GM18873 (cell line): ENCODE measurements around the gene DEPDC5.

Experiments
- ATAC-seq: cut with Tn5 transposase; IDR thresholded peaks from one replicate; pipeline ENCODE4 v1.9.1; 2021; ENCODE audit warnings: mild to moderate bottlenecking, moderate library complexity, moderate number of reproducible peaks; ENCODE audit not compliant: unreplicated experiment, low FRiP score

The DEPDC5 gene

DNA sequence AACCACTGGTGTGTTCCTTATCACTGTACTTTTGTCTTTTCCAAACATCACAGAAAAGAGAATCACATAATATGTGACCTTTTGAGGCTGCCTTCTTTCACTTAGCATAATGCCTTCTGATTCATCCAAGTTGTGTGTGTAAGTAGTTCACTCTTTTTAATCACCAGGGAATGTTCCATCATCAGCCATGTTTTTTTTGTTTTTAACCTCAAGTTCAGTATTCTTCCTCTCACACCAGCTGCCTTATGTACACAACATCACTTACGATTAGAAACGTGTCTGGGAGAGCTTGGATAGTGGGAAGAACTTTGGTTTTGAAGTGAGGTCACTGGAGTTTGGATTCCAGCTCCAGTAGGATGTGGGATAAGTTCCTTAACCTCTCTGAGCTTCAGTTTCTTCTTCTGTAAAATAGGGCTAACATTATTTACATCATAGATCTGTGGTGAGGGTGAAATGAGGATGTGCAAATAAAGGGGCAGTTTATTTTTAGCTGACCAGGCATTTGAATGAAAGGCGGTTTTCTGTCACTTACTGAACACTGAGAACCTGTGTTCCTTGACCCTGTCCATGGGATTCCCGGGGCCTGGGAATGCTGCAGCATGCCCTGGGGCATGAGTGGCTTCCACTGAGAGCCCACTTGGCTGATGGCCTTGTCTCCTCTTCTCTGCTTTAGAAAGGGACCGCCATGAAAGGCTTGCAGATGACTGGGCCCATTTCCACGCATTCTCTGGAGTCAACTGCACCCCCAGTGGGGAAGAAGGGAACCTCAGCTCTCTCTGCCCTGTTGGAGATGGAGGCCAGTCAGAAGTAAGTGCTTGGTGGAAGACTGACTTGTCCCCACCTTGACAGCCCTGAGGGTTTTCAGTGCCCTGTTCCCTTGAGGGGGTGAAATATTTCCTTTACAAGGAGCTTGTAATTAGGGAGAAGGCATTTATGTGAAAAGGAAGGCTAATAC is 92.6 kb downstream of the DEPDC5 start:
- ATAC-seq, result no peak

DNA sequence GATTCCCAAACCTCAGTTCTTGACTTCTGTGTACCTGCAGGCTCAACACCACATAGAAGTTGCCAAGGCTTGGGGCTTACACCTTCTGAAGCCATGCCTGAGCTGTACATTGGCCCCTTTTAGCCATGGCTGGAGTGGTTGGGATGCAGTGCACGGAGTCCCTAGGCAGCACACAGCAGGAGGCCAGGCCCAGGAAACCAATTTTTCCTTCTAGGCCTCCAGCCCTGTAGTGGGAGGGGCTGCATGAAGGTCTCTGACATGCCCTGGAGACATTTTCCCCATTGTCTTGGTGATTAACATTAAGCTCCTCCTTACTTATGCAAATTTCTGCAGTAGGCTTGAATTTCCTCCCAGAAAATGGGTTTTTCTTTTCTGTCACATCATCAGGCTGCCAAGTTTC is 94.6 kb downstream of the DEPDC5 start:
- no peak for ATAC-seq

DNA sequence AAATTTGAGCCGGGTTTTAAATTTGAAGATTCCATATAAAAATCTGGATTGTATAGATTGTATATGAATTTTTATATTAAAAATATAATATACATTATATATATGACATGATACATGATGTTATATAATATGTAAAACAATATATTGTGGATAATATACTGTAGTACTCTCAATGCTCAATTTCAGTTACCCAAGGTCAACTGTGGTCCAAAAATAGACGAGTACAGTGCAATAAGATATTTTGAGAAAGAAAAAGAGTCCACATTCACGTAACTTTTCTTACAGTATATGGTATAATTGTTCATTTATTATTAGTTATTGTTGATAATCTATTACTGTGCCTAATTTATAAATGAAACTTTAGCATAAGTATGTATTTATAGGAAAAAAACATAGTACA is 96.3 kb downstream of the DEPDC5 start:
- no peak for ATAC-seq

DNA sequence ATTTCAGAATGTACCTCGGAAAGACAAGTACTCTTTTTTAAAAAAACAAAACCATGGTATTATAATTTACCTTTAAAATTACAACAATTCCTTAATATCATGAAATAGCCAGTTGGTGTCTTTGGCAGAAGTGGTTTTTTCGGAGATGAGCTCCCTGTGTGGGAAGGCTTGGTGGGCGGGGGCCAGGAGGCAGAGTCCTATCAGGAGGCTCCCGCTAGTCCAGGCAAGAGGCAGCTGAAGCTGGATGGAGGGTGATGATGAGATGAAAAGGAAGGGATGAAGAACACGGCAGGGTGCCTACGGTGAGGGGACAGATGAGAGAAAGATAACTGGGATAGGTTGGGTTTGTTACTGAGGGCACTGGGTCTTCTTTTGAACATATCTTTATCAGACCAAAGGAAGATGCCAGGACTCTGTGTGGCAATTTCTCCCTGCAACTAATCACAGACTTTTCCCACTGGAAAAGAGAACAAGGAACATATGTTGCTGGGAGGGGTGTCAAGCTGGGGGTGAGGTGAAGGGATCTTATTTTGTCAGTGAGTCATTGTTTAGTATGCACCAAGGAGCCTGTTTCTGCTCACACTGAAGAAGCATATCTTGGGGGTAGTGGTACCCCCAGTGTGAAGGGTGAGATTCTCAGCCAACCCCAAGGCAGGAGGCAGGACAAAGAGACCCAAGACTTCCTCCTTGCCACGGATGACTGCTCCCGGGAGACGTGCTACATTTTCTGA is 99.0 kb downstream of the DEPDC5 start:
- no peak for ATAC-seq

GRCh38 chr22:31853736-31854495 is 100.1 kb downstream of the DEPDC5 start:
- ATAC-seq, result no peak

DNA sequence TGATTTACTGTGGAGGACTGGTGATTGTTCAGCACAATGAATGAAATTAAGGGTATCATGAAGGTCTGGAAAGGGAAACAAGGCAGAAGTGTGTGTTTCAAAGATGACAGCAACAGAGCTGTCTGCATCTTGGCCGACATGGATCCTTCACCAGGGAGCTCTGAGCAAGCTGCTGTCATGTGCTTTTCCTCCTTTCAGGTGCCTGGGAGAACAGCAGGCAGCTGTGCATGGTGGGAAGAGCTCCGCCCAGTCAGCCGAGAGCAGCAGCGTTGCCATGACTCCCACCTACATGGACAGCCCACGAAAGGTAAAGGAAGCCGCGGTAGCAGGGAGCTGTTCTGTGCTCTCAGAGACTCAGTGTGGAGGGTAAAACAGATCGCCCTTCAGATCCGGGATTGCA is 103.4 kb downstream of the DEPDC5 start:
- no peak for ATAC-seq

- no peak for ATAC-seq
Observed at GRCh38 chr22:31861226-31861840, 107.5 kb downstream of the DEPDC5 start.

GRCh38 chr22:31866918-31867317 is 113.1 kb downstream of the DEPDC5 start:
- no peak for ATAC-seq

DNA sequence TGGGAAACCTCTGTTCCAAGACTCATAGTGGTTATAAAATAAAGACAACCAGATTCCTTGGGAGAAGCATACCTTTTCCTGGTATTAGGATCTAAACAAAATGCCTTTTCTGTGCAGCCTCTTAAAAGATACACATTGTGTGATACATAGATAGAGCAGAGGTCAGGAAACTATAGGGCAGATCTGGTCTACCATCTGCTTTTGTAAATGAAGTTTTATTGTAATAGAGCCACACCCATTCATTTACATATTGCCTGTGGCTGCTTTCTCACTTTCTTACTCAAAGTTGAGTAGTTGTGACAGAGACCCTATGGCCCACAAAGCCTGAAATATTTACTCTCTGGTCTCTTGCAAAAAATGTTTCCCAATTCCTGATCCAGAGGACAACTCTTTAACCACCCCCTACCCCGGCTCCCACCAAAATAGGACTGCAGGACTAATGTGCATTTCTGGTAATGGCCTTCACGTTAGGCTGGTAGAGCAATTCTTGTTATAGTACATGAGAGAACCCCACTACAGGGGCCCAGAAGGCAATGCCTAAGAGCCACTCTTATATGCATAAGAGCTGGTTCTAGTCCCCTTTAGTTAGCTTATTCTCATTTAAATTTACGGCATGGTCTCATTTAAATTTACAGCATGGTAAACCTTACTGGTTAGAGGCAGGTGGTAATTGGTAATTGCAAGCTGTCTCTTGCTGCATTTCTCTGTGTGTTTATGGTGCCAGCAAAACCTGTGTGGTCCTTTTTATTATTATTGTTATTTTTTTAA is 113.8 kb downstream of the DEPDC5 start:
- ATAC-seq, result no peak

DNA sequence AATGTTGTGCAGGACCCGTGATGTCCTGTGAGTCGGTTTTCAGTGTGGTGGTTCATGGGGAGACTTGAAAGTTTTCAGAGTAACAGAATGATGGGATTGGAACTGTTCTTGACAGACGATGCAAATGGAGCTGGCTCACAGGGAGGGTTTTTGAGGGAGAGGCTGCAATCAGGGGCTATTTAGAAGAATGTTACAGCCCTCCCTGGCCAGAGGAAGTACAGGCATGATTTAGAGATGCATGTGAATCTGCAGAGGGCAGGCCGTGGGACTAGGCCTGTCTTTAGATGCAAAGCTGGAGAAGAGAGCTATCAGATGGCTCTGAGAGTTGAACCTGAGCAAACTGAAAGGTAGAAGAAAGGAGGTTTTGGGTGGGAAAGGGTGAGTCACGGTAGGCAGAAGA is 115.9 kb downstream of the DEPDC5 start:
- ATAC-seq, result no peak

- ATAC-seq, result no peak
Observed at GRCh38 chr22:31870890-31871289, 117.1 kb downstream of the DEPDC5 start.

GRCh38 chr22:31871480-31871879 is 117.7 kb downstream of the DEPDC5 start:
- ATAC-seq, result no peak

DNA sequence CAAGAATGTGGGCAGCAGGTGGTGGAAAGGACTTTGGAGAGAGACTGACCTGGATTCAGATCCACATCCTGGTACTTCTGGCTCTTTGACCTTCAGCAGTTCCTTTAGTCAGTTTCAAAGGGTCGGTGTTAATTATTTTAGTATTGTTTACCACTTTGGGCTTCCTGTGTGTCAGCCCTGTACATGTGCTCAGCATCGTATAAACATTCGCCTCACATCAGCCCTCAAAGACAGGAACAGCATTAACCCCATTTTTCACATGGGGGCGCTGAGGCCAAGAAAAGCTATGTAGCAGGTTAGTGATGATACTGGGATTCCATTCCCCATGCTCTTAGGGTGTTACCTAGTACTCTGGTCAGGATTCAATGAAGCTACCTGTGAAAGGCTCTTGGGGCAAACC is 118.4 kb downstream of the DEPDC5 start:
- no peak for ATAC-seq

- ATAC-seq, result no peak
Observed at GRCh38 chr22:31874821-31875220, 121.0 kb downstream of the DEPDC5 start.

DNA sequence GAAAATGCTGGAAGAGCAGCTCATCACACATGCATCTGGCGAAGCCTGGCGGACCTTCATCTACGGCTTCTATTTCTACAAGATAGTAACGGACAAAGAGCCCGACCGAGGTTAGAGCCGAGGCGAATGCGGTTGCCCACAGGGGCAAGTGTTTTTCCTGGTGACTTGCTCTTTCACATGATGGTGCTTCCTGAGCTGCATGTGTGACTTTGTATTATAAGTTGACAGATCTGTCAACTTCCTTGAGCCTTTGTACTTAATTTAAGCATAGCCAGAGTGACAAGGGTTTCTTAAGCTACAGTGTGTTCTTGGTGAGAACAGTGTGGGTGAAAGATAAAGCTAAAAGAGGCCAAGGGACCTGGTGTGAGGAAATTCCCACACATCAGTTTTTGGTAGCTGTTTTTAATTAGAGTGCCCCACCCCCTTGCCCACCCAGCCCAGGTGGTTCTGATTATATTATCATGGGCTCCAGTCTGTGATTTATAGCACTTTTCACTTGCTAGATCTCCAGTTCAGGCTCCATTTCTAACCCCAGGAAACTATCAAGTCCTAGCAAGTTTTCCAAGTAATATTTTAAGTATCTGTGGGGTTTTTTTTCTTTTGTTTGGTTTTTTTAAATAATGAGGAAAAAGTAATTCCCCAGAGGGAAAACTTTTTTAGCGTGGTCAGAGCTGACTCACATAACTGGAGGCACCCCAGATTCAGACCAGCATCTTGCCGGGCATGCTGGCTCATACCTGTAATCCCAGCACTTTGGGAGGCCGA is 122.5 kb downstream of the DEPDC5 start:
- no peak for ATAC-seq

DNA sequence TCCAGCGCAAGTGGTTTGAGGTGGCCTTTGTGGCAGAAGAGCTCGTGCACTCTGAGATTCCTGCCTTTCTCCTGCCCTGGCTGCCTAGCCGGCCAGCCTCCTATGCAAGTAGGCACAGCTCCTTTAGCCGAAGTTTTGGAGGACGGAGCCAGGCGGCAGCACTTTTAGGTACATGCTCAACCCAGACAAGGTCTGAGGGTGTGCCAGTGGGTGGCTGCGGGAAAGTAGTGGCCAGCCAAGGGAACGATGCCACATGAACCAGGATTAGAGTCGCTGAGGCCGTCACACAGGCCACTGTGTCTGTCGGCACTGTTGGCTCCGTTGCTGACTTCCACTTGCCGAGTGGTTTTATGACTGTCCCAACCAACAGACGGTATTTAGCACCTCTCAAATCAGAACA is 125.8 kb downstream of the DEPDC5 start:
- no peak for ATAC-seq

GRCh38 chr22:31881200-31881599 is 127.4 kb downstream of the DEPDC5 start:
- ATAC-seq, result no peak

DNA sequence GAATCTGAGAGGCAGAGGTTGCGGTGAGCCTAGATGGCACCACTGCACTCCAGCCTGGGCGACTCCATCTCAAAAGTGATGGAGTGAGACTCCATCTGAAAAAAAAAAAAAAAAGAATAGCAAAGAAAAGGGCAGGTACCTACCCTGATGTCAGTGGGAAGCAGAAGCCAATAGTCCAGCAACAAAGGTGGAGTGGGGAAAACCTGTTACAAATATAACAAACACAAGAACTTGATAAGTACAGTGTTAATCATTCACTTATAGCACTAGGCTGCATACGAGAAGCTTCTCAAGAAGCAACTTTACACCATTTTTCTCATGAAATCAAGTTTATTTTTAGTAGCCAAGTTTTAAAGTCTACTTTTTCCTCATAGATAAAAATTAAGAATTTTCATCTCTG is 128.0 kb downstream of the DEPDC5 start:
- no peak for ATAC-seq

DNA sequence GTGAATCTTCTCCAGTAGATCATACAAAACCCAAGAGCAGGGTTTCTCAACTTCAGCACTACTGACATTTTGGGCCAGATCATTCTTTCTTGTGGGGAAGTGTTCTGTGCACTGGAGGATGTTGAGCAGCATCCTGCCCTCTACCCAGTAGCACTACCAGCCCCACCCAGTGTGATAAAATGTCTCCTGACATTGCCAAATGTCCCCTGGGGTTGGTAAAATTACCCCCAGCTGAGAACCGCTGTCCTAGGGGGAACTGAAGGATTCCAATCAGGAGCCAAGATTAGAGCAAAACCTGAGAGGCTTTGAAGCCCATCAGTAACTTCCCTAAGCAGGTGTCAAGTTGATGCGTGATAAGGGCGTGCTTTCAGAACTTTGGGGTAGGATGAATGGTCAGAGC is 129.2 kb downstream of the DEPDC5 start:
- ATAC-seq, result no peak
